Measurements from ENCODE around the gene GTPBP2. TPM values are rescaled to one million over a fixed set of nuclear protein-coding genes. Genes with fewer than 3 reads are reported as not detected.
"Not testable (repeated sequence)": the region's sequence is repeated elsewhere in the genome, so short reads cannot be mapped to it uniquely, and the experiment has no call there.

GTPBP2 gene
- total RNA-seq, 2 donors from 2014 or later = 85.4 to 116 TPM

DNA sequence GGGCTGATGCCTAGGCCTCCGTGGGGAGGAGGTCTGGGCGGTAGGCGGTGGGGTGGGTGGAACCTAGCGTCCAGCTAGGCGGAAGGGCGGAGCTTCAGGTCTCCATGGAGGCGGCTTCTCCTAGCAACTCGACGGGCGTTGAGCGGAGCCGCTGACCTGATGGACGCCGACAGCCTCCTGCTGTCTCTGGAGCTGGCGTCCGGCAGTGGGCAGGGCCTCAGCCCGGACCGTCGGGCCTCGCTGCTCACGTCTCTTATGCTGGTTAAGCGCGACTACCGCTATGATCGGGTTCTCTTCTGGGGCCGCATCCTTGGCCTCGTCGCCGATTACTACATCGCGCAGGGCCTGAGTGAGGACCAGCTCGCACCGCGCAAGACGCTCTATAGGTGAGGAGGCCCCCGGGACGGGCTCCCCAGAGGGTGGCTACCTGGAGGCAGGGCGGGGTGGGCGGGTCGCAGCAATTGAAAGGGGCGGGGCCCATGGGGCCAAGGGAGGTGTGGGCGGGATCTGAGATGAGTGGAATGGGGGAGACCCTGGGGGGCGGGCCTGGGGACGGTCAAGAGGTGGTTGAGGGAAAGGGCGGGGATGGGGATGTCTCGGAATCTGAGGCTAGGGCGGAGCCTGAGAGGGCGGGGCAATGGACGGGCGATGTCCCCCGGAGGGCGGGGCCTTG lies 16.0 kb upstream of the GTPBP2 start, which contains the start of gene RSPH9:
TSS of gene RSPH9 (plus strand) at position 97 of the 673 bp plus-strand sequence. CDS start at position 160, 63 bp downstream.
- peak within 1 kb of the TSS in 1 of 2 donors; percentile 82 for H3K27ac Mint-ChIP-seq

DNA sequence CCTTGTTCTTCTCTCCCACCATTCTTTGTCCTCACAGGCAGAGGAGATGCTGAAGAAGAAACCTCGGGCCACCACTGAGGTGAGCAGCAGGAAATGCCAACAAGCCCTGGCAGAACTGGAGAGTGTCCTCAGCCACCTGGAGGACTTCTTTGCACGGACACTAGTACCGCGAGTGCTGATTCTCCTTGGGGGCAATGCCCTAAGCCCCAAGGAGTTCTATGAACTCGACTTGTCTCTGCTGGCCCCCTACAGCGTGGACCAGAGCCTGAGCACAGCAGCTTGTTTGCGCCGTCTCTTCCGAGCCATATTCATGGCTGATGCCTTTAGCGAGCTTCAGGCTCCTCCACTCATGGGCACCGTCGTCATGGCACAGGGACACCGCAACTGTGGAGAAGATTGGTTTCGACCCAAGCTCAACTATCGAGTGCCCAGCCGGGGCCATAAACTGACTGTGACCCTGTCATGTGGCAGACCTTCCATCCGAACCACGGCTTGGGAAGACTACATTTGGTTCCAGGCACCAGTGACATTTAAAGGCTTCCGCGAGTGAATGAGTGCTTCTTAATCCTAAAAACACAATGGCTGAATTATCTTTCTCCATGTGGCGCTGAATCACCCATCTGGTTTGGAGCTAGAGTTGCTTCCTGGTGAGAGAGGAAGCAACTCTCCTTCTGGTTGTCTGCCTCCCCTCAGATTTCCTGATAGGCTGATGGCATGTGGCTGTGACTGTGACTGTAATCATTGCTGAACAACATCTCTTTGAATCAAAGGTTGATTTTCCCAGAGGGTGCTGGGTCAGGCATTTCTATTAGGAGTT lies 11.1 kb upstream of the GTPBP2 start:
- Mint-ChIP-seq H3K4me3 (peak overlapping the region; percentile 30), H3K36me3 (peaks cover 20% of the 10 kb centered on the region), H3K4me1 (ENCODE audit: low read depth in 2 of 2) (peaks cover 36 to 40% of the 10 kb centered on the region in 2 donors), H3K27ac (peak overlapping the region in 1 of 2 donors; percentile 17), H3K27me3 (no peaks in the 10 kb centered on the region), H3K9me3 (no peaks in the 10 kb centered on the region)
- DNase-seq (ENCODE audit: low spot score) = no peak
- no peak for ATAC-seq

More for the DNA sequence above, 16.0 kb upstream of the GTPBP2 start, which contains the start of gene RSPH9:
- Mint-ChIP-seq H3K9me3 (no peaks in the 10 kb centered on the region), H3K4me3 (peak within 1 kb of the TSS; percentile 91), H3K27me3 (no peaks in the 10 kb centered on the region), H3K4me1 (ENCODE audit: low read depth in 2 of 2) (peaks cover 18 to 23% of the 10 kb centered on the region in 2 donors), H3K36me3 (peaks cover 8% of the 10 kb centered on the region)
- ATAC-seq (peak; percentile 81 to 93), DNase-seq (ENCODE audit: low spot score) (peak; percentile 80)

DNA sequence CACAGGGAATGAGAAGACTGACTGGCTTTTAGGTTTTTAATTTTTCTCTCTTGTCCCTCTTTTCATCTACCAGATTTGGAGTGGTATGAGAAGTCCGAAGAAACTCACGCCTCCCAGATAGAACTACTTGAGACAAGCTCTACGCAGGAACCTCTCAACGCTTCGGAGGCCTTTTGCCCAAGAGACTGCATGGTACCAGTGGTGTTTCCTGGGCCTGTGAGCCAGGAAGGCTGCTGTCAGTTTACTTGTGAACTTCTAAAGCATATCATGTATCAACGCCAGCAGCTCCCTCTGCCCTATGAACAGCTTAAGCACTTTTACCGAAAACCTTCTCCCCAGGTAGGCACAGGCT lies 7.2 kb upstream of the GTPBP2 start:
- peaks cover 32 to 46% of the 10 kb centered on the region in 2 donors for H3K4me1 Mint-ChIP-seq (ENCODE audit: low read depth in 2 of 2)
- H3K4me3 Mint-ChIP-seq = peak overlapping the region; percentile 98
- H3K36me3 Mint-ChIP-seq = peaks cover 13% of the 10 kb centered on the region
- DNase-seq (ENCODE audit: low spot score) (no peak), ATAC-seq (peak in 1 of 2 donors; percentile 21)
- no peaks in the 10 kb centered on the region for H3K9me3 Mint-ChIP-seq
- H3K27me3 Mint-ChIP-seq = no peaks in the 10 kb centered on the region
- H3K27ac Mint-ChIP-seq = peak overlapping the region; percentile 92 to 93

DNA sequence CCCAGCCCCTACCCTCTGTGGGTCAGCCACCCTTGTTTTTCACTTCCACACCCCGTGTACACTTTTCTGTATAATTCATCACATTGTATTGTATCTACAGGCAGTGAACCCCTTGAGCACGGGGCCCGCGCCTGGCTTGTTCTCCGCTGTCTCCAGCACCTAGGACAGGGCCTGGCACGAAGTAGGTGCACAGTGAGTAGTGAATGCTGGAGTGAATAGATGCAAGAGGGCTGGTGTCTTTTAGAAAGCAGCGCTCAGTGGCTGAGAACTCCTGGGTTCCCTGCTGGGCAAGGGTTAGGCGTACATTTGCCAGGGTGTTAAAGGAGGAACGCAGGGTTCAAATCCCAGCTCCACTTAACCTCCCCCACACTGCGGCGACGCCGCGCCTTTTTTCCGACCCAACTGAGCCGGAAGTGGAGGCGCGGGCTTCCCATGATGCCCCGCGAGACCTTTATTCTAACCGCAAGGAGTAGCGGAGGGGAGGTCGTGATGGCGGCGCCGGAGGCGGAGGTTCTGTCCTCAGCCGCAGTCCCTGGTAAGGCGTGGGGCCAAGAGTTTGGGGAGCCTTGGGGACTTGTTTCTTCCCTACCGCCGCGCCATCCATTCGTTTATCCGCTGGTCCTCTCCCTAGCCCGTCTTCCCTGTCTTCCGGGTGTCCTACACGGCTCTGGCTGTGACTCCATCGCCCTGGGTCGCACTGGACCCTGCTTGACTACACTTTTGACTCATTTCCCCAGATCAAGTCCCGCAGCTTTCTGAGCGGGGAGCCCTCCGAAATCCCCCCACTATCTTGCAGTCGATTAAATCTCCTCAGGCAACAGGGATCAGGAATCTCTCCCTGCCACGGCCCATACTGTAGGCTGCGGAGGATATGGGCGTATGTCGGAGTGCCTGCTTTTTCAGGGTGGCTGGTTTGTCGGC lies 6.6 kb upstream of the GTPBP2 start, which contains the start of gene MAD2L1BP:
TSS of gene MAD2L1BP (plus strand) at position 454 of the 921 bp plus-strand sequence. CDS start at position 490, 36 bp downstream.
- DNase-seq (ENCODE audit: low spot score) (peak; percentile 88), ATAC-seq (peak; percentile 93 to 94)
- H3K27ac Mint-ChIP-seq = peak within 1 kb of the TSS; percentile 92 to 93
- H3K36me3 Mint-ChIP-seq = peaks cover 12% of the 10 kb centered on the region
- H3K4me3 Mint-ChIP-seq = peak within 1 kb of the TSS; percentile 98
- peaks cover 34 to 46% of the 10 kb centered on the region in 2 donors for H3K4me1 Mint-ChIP-seq (ENCODE audit: low read depth in 2 of 2)
- H3K27me3 Mint-ChIP-seq = no peaks in the 10 kb centered on the region
- no peaks in the 10 kb centered on the region for H3K9me3 Mint-ChIP-seq

DNA sequence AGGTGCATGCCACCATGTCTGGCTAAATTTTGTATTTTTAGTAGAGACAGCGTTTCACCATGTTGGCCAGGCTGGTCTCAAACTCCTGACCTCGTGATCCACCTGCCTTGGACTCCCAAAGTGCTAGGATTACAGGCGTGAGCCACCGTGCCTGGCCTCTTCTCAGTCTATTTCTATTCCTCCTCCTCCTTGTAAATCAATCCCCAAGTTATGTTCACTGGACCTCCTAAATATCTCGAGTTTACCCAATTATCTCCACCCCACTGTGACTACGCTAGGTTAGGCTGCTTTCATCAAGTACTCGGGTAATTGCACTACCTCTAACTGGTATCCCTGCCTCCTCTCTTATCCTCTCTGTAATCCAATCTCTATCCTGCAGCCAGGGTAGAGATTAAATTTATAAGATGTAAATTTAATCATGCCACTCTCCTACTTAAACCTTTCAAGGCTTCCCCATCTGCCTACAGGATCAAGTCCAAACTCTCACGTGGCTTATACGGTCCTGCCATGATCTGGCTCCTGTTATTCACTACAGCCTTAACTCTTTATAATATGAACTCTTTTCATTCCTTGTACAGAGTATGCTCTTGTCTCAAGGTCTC lies 5.7 kb upstream of the GTPBP2 start:
- Mint-ChIP-seq H3K36me3 (peaks cover 12% of the 10 kb centered on the region), H3K4me3 (peak overlapping the region; percentile 98)
- no peak for DNase-seq (ENCODE audit: low spot score)

DNA sequence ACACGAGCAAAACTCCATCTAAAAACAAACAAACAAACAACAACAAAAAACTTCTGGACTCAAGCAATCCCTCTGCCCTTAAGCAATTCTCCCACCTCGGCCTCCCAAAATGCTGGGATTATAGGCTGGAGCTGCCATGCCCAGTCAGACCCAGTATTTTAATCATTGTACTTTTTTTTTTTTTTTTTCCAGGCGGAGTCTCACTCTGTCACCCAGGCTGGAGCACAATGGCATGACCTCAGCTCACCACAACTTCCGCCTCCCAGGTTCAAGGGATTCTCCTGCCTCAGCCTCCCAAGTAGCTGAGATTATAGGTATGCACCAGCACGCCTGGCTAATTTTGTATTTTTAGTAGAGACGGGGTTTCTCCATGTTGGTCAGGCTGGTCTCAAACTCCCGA lies 3.9 kb upstream of the GTPBP2 start:
- H3K4me1 Mint-ChIP-seq (ENCODE audit: low read depth in 2 of 2) = peaks cover 35 to 37% of the 10 kb centered on the region in 2 donors
- not testable (repeated sequence) for ATAC-seq; H3K27ac Mint-ChIP-seq; H3K27me3 Mint-ChIP-seq; H3K9me3 Mint-ChIP-seq; DNase-seq (ENCODE audit: low spot score); H3K4me3 Mint-ChIP-seq; H3K36me3 Mint-ChIP-seq

More for the DNA sequence above, 5.7 kb upstream of the GTPBP2 start:
- no peak for ATAC-seq
- H3K27ac Mint-ChIP-seq = peak overlapping the region; percentile 92 to 93
- H3K4me1 Mint-ChIP-seq (ENCODE audit: low read depth in 2 of 2) = peaks cover 31 to 43% of the 10 kb centered on the region in 2 donors
- no peaks in the 10 kb centered on the region for H3K27me3 Mint-ChIP-seq
- H3K9me3 Mint-ChIP-seq = no peaks in the 10 kb centered on the region

DNA sequence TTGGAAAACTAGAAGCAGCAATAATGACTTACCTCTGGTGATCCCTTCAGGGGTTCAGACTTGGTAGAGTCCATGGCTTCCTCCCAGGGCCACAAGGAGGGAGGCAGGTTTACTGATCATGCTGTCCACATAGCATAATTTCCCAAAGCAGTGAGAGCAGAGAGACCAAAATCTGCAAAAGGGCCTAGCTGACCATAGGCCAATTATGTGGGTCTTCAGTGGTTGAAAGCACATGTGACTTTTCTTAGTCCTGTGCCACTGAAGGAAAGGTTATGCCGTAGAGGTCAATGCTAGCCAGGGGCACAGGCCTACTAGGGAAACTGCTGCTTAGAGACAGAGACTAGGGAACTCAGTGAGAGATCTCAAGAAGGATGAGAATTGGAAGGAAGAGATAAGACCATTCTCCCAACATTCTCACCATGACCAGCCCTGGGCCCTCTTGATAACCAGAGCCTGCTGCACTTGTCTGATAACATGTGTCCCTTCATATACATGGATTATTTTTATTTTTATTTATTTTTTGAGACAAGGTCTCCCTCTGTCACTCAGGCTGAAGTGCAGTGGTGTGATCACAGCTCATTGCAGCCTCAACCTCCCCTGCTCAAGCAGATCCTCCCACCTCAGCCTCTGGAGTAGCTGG lies 2.0 kb upstream of the GTPBP2 start:
- H3K36me3 Mint-ChIP-seq = peaks cover 6% of the 10 kb centered on the region
- H3K9me3 Mint-ChIP-seq = no peaks in the 10 kb centered on the region
- no peak overlapping the region for H3K4me3 Mint-ChIP-seq
- H3K27me3 Mint-ChIP-seq = no peaks in the 10 kb centered on the region
- DNase-seq (ENCODE audit: low spot score) (no peak), ATAC-seq (no peak)
- peaks cover 47 to 48% of the 10 kb centered on the region in 2 donors for H3K4me1 Mint-ChIP-seq (ENCODE audit: low read depth in 2 of 2)
- H3K27ac Mint-ChIP-seq = no peak overlapping the region

DNA sequence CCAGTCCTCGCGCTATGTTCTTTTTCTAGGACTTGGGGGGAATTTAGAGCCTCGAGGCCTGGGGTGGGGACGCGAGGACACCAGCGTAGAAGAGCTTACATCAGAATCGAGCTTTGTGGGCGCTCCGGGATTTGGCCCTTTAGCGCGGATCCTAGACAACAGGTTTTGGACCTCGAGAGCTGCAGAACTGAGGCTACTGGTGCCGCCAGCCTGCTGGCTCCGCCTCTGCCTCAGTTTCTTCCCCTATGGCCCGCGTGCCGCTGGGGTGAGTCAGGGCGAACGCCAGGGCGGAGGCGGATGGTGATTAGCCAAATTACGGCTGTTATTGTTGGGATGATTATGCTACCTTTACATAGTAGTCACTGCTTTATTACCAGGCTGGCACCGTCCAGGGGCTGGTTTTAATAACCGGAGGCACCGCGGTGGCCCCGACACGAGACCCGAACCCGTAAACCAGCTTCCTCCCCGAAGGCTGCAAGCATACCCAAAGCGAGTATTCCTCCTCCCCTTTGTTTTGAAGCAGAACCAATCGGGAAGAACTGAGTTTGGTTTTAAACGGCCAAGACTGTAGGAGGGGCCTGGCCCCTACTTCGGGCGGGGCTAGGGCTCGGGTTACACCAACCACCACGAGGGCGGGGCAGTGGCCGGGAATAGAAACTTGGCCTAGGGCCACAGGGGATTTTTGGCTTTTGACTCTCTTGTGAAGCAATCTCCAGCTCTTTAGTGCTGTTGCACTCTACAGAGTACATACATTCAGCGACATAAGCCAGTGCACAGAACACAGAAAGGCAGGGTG lies 639 bp upstream of the GTPBP2 start:
- Mint-ChIP-seq H3K4me1 (ENCODE audit: low read depth in 2 of 2) (peaks cover 35 to 43% of the 10 kb centered on the region in 2 donors), H3K9me3 (no peaks in the 10 kb centered on the region), H3K27me3 (no peaks in the 10 kb centered on the region), H3K36me3 (peaks cover 4% of the 10 kb centered on the region), H3K4me3 (peak overlapping the region; percentile 98), H3K27ac (peak overlapping the region; percentile 79 to 98)
- peak; percentile 96 for DNase-seq (ENCODE audit: low spot score)
- ATAC-seq = peak; percentile 86 to 89

DNA sequence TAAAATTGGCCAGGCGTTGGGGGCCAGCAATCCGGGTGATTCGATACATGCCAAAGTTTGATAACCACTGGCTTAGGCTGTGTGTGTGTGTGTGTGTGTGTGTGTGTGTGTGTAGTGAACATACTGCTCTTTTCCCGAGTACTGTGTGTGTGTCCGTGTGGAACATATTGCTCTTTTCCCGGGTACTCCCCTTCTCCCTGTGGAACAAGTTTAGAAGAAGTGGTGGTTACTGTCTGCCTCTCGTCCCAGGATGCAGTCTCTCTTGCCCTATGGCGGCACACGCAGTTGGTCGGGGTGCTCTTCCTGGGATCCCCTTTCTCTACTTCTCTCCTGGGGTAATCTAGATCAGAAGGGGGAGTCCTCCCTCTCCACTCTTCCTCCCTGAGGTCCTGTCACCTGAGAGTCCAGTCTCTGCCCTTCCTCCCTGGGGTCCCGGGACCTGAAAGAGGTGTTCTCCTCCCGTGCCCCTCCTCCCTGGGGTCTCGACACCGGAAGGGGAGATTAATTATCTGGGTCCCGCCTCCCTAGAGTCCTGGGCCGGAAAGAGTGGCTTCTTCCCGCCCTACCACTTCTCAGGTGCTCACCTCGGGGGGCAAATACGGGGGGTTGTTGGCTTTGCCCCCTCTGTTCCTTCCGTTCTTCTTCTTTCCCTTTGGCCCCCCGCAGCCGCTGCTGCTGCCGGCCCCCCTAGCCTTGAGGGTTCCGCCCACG lies 516 bp downstream of the GTPBP2 start:
- H3K27ac Mint-ChIP-seq = peak overlapping the region; percentile 79 to 98
- peaks cover 29 to 42% of the 10 kb centered on the region in 2 donors for H3K4me1 Mint-ChIP-seq (ENCODE audit: low read depth in 2 of 2)
- DNase-seq (ENCODE audit: low spot score) = peak; percentile 65
- no peaks in the 10 kb centered on the region for H3K27me3 Mint-ChIP-seq
- H3K36me3 Mint-ChIP-seq = peaks cover 4% of the 10 kb centered on the region
- H3K4me3 Mint-ChIP-seq = peak overlapping the region; percentile 98
- ATAC-seq = peak in 1 of 2 donors; percentile 28
- H3K9me3 Mint-ChIP-seq = no peaks in the 10 kb centered on the region

DNA sequence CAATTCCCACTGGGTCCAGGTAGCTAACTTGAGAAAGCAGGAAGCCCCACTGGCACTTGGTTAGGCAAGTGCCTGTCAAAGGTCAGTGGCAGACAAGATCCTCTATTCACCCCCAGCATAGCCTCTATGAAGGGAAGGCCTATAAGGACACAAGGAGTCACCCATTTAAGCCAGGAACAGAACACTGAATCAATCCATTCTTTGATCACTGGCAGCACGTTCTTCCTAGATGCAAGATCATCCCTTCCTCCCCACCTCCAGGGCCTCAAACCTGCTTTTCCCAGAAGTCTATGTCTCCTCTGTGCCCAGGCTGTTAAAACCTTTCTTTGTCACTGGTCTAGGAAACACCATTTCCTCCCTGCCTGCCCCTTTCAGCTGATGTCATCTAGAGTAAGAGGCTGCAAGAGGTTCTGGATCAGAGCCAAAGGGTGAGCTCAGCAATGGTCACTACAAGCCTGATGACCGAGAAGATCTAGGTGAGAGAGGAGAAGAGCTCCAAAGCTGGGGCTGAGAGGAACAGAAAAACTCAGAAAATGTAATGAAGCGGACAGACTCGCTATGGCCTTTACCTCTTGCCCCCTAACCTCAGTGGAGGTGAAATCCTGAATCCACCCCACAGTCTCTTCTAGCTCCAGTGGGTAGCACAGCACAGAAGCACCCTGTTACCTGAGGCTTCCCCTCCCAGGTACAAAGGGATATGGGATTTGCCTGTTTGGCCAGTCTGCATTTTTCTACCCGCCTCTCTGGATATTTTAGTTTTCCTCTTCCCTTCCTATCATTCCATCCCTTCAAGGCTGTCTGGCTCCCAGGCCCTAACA lies 1.8 kb downstream of the GTPBP2 start:
- no peak for ATAC-seq
- Mint-ChIP-seq H3K9me3 (no peaks in the 10 kb centered on the region), H3K36me3 (peaks cover 6% of the 10 kb centered on the region), H3K4me1 (ENCODE audit: low read depth in 2 of 2) (peaks cover 32 to 44% of the 10 kb centered on the region in 2 donors), H3K4me3 (peak overlapping the region; percentile 98), H3K27ac (peak overlapping the region; percentile 79 to 98), H3K27me3 (no peaks in the 10 kb centered on the region)
- DNase-seq (ENCODE audit: low spot score) = no peak
